ENCODE data around the gene RSKR.
A peak's percentile ranks its signal among the peaks of the same experiment; 100 is the strongest.

The RSKR gene

DNA sequence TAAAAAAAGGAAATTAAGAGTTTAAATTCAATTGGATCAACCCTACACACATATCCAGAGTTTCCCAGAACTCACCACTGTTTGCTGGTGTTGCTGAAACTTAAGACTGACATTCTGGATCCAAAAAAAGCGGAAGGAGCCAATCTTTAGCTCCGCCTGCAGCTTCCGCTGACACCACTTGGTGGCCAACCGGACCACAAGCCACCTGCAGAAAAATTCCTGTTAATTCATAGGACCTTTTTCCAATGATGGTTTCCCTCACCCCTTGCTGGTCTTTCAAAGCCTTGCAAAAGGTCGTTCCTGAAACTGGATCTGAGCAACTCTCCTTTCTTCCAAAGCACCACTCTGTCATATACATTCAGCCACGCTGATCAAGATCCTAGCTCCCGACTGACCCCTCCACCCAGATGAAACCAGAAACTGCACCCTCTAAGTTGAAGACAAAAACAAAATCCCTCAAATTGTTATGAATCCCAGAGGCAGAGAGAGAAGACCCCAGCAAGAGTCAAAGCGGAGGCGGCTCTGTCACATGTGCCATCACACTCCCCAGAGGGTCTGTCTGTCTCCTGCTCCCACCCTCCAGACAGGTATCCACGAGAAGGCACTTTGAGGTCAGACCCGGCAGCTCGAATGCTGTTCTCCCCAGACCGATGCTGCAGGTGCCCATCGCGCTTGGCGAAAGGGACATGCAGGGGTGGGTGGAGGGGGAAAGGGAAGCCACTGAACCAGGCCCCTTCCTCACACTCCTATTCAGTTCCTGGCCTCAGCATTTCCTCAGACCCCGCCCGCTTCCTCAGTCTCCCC lies 30.2 kb upstream of the RSKR start:
- Mint-ChIP-seq H3K4me1 (peaks cover 37% of the 10 kb centered on the region), H3K9me3 (no peaks in the 10 kb centered on the region), H3K4me3 (peak overlapping the region; percentile 92), H3K36me3 (peaks cover 42% of the 10 kb centered on the region), H3K27me3 (no peaks in the 10 kb centered on the region), H3K27ac (peak overlapping the region; percentile 90)
- ATAC-seq, result peak; percentile 27

DNA sequence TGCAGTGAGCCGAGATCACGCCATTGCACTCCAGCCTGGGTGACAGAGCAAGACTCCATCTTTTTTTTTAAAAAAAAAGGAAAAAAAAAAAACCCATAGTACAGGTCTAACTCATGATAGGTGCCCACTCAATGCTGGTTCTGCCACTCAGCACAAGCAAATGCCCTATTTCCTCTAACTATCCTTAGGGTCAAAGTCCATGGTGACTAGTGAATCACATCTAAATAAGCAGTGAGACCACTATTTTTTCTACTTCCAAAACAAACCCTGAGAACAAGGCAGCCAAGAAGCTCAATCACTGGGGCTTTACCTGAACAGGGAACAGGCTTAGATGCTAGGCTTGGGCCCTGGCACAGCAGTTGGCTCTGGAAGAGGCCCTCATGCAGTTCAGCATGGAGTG lies 27.6 kb upstream of the RSKR start:
- ATAC-seq, result no peak
- Mint-ChIP-seq H3K4me3 (no peak overlapping the region), H3K27me3 (no peaks in the 10 kb centered on the region), H3K9me3 (no peaks in the 10 kb centered on the region), H3K27ac (no peak overlapping the region), H3K36me3 (peaks cover 56% of the 10 kb centered on the region), H3K4me1 (peaks cover 48% of the 10 kb centered on the region)

DNA sequence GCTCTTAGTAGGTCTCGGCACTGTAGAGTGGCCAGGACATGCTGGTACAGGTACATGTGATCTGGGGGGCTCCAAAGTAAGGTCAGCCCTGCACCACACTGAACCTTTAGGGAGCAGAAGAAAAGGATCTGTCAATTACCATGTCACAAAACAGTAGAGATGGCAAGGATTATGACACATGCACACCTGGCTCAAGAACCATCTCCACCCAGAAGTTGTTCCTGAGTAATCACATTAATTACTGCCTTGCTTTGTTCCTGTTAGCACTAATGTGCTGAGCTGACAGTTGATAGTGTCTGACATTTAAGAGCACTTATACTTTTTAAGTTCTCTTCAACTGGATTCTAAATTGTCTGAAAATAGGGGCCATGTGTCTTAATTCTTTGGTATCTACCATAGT lies 21.5 kb upstream of the RSKR start:
- peaks cover 93% of the 10 kb centered on the region for H3K36me3 Mint-ChIP-seq
- no peaks in the 10 kb centered on the region for H3K9me3 Mint-ChIP-seq
- ATAC-seq, result no peak
- no peaks in the 10 kb centered on the region for H3K27me3 Mint-ChIP-seq
- H3K4me3 Mint-ChIP-seq, result no peak overlapping the region
- no peak overlapping the region for H3K27ac Mint-ChIP-seq
- peaks cover 36% of the 10 kb centered on the region for H3K4me1 Mint-ChIP-seq

DNA sequence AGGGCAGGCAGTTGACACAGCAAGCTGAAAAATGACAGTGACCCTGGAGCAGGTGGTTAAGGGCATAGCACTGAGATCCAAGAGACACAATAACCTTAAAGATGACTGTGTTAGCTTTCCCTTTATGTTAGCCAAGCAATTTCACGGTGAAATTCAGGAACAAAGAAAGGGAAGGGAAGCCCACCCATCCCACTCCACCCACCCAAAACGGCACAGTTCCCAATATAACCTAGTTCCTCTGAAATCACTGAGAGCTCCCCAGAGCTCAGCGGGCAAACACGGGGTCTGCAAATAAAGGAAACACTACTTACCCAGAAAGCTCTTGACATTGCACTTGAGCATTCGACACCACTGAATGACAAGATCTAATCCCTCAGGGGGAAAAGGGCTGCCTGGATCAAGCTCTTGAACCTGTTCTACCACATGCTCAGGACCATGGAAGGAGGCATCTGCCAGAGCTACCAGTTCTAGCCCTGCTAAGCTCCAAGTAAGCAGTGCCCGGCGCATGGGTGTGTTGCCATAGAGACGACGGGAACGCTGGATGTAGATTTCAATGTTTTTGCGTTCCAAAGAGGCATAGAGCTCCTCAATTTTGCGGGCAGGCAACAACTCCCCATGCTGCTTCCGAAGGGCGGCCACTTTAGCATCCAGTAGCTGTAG lies 20.4 kb upstream of the RSKR start:
- no peak overlapping the region for H3K4me3 Mint-ChIP-seq
- H3K36me3 Mint-ChIP-seq, result peaks cover 83% of the 10 kb centered on the region
- ATAC-seq, result no peak
- no peaks in the 10 kb centered on the region for H3K27me3 Mint-ChIP-seq
- peaks cover 36% of the 10 kb centered on the region for H3K4me1 Mint-ChIP-seq
- H3K9me3 Mint-ChIP-seq, result no peaks in the 10 kb centered on the region
- H3K27ac Mint-ChIP-seq, result no peak overlapping the region

DNA sequence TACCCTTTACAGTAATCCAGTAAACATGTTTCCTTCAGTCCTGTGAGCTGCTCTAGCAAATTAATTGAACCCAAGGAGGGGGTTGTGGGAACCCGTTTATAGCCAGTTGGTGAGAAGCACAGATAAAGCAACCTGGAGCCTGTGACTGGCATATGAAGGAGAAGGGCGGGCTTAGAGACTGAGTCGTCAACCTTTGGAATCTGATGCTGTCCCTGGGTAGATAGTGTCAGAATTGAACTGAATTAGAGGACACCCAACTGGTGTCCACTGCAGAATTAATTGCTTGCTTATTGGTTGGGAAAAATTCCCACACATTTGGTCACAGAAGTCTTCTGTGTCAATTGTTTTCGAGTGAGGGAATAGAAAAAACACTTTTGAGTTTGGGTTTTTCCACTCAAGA lies 12.8 kb upstream of the RSKR start:
- ATAC-seq, result no peak
- Mint-ChIP-seq H3K27ac (peak overlapping the region; percentile 10), H3K36me3 (peaks cover 77% of the 10 kb centered on the region), H3K4me3 (no peak overlapping the region), H3K9me3 (no peaks in the 10 kb centered on the region), H3K4me1 (peaks cover 14% of the 10 kb centered on the region), H3K27me3 (no peaks in the 10 kb centered on the region)

DNA sequence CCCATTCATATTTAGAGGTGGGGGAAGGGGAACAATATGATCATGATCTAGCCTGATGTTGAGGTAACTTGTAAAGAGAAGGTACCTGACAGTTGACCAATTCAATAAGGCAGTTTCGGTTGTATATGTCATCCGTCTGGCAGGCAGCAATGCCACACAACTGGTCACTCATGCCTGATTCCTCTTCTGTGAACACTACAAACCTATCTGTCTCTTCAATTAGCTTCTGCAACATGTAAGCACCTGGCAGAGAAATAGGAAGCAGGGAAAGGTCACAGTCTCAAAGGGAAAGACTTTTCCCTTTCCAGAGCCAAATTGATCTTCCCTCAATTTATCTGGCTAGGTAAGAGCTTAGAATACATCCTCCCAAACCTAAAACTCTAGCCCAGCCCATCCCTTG lies 10.2 kb upstream of the RSKR start:
- Mint-ChIP-seq H3K4me3 (no peak overlapping the region), H3K27me3 (no peaks in the 10 kb centered on the region), H3K4me1 (peaks cover 14% of the 10 kb centered on the region), H3K27ac (no peak overlapping the region), H3K36me3 (peaks cover 92% of the 10 kb centered on the region), H3K9me3 (no peaks in the 10 kb centered on the region)
- ATAC-seq, result no peak

DNA sequence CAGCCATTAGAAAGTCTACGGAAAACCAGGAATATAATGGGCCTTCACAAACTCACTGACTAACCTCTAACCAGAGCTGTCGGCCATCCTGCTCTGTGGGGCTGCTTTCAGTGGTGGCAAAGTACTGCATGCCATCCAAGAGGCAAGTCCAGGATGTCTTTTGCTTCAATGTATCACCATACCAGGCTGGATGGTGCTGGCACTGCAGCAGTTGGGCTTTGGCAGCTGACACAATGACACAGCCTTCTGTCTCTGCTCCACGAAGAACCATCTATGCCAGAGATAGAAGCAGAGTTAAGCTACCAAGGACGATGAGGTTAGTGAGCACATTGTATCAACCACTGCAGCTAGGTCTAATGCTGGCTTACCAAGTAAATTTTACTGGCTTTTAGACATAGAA lies 9.7 kb upstream of the RSKR start:
- ATAC-seq, result no peak
- H3K4me3 Mint-ChIP-seq, result no peak overlapping the region
- H3K36me3 Mint-ChIP-seq, result peaks cover 94% of the 10 kb centered on the region
- peaks cover 14% of the 10 kb centered on the region for H3K4me1 Mint-ChIP-seq
- no peaks in the 10 kb centered on the region for H3K9me3 Mint-ChIP-seq
- H3K27me3 Mint-ChIP-seq, result no peaks in the 10 kb centered on the region
- H3K27ac Mint-ChIP-seq, result no peak overlapping the region

DNA sequence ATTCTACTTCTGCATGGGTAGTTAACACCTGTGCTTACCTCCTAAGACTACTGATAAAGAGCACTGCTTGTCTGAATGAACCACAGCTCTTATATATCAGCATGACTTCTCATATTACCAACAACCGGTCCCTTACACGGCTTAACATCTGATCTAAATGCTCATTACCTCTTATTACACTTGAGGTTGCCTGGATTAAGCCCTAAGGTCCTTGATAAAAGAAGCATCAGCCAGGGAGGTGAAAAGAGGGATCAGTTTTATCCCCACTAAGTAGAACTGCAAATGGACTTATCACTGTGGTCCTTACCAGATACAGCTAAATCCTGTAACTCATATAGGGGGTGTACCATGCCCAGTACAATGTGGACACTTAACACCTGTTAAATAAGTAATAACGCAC lies 8.2 kb upstream of the RSKR start:
- H3K27ac Mint-ChIP-seq, result no peak overlapping the region
- H3K4me1 Mint-ChIP-seq, result peaks cover 14% of the 10 kb centered on the region
- H3K36me3 Mint-ChIP-seq, result peaks cover 87% of the 10 kb centered on the region

DNA sequence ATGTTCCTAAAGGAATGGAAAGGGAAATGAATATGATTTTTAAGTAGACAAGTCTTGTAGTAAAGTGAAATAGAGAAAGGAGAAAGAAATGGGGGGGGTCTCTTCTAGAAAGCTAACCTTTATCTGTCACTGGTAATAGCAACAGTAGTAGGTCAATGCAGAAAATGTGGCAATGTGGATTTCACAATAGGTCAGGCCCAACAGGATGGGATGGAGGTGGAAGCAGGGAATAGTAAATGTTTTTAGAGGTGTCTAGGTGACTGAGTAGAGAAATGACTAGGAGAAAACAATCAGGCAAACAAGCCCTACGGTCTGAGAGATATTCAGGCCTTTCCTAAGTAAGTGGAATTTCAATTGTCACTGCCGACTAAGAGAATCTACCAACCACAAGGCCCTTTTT lies 6.0 kb upstream of the RSKR start:
- no peaks in the 10 kb centered on the region for H3K27me3 Mint-ChIP-seq

More for the DNA sequence above, 8.2 kb upstream of the RSKR start:
- Mint-ChIP-seq H3K9me3 (no peaks in the 10 kb centered on the region), H3K4me3 (no peak overlapping the region), H3K27me3 (no peaks in the 10 kb centered on the region)
- no peak for ATAC-seq

DNA sequence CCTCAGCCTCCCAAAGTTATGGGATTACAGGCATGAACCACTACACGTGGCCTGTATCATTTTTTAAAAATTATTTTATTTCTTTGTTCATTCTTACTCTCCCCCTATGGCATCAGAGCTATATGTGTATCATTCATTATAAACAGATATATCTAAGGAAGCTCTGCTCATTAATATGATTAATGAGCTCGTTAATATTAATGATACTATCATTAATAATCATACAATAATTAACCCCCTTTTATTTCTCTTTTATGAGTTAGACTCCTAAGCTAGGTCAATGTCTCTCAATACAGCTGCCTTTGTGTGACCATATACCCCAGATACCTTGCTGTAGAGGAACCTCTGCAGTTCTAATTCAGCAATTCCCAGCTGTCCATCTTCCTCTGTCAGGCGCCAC lies 4.5 kb upstream of the RSKR start:
- no peak for ATAC-seq
- Mint-ChIP-seq H3K27ac (no peak overlapping the region), H3K36me3 (peaks cover 90% of the 10 kb centered on the region)

More for the DNA sequence above, 6.0 kb upstream of the RSKR start:
- peaks cover 20% of the 10 kb centered on the region for H3K4me1 Mint-ChIP-seq
- peaks cover 89% of the 10 kb centered on the region for H3K36me3 Mint-ChIP-seq
- no peak overlapping the region for H3K4me3 Mint-ChIP-seq
- no peaks in the 10 kb centered on the region for H3K9me3 Mint-ChIP-seq
- no peak for ATAC-seq
- H3K27ac Mint-ChIP-seq, result no peak overlapping the region

DNA sequence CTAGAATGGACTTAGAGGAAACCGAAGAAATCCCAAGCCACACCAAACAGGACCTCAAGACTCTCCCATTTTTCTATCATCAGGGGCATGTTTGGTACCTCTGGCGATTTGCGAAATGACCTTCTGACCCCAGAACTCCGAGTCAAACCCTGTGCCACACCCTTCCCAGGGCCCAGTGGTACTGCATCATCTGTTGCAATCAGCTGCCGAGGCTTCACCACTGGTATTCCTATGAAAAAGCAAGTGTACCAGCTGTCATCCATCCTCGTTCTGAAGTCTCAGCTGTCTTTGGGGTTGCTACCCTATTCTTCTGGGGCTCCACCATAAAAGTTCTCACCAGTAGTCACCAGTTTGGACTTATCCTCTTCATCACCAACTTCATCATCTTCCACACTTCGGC lies 2.3 kb upstream of the RSKR start:
- Mint-ChIP-seq H3K9me3 (no peaks in the 10 kb centered on the region), H3K27me3 (no peaks in the 10 kb centered on the region), H3K36me3 (peaks cover 70% of the 10 kb centered on the region), H3K27ac (peak overlapping the region; percentile 30), H3K4me3 (no peak overlapping the region), H3K4me1 (peaks cover 36% of the 10 kb centered on the region)
- ATAC-seq, result no peak

More for the DNA sequence above, 4.5 kb upstream of the RSKR start:
- H3K27me3 Mint-ChIP-seq, result no peaks in the 10 kb centered on the region
- no peak overlapping the region for H3K4me3 Mint-ChIP-seq
- H3K9me3 Mint-ChIP-seq, result no peaks in the 10 kb centered on the region
- peaks cover 23% of the 10 kb centered on the region for H3K4me1 Mint-ChIP-seq

DNA sequence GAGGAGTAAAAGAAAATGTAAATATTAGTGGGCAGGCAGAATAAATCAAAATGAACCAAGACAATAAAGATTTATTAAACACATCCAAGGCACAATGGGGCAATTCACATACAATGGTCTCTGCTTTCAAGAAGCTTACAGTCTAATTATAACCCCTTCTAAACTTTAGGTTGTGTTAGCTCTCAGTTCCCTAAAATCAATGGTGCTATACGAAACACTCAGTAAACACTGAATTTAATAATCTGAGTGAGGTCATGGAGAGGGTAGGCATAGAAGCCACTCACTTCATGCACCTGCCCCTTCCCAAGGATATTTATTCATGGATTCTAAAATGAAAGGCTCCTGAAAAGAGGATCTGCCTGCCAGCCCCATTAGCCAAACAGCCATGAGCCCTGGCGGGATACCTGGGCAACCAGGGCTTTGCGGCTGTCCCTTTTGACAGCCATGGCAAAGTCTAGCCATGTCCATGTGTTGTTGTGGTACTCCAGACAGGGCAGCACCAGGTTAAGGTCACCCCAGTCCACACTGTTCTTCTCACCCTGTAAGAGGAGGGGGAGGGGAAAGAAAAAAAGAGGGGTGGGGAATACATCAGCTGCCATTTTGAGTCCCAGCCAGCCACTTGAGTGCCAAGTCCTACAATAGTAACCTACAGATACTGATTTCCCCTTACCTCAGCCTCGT lies 1.4 kb upstream of the RSKR start:
- no peaks in the 10 kb centered on the region for H3K27me3 Mint-ChIP-seq
- H3K4me3 Mint-ChIP-seq, result no peak overlapping the region
- peak overlapping the region; percentile 27 for H3K27ac Mint-ChIP-seq
- H3K9me3 Mint-ChIP-seq, result no peaks in the 10 kb centered on the region
- H3K36me3 Mint-ChIP-seq, result peaks cover 66% of the 10 kb centered on the region
- H3K4me1 Mint-ChIP-seq, result peaks cover 36% of the 10 kb centered on the region
- no peak for ATAC-seq

DNA sequence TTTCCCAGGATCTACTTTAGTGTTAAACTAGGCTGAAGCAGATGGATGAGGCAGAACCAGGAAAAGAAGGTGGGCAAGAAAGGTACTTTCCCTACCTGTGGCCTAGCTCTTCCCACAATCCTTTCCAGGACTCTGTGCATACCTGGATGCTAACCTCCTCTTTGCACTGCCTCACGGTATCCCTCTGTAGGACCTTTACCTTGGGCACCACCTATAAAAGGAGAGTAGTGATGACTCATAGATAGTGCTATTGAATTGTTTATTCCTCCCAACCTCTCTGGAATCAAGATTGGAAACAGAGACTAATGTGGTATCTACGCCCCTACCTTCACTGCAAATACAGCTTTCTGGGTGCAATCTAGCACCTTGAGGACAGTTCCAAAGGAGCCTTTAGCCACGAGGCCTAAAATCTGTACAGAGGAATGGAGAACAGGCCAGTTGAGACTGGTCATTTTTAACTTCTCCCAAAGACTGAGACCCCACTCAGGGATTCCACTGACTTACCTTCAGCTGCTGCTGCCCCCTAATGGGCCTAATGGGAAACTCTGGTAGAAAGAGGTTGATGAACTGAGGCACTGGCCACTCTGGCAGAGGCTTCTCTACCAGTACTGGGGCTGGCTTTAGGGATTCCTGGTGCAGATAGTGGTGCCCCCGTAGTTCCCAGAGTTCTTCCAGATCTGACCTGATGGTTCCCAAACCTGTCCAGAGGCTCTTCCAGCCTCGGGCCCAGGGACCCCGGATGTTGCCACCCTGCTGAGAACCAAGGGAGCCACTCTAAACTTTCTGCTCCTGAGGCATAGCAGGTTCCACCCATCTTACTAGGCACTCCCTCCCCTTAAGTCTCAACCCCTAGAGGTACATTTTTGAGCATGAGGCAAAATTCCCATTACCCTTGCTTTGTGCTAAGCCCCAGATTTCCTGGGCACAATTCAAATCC lies 781 bp downstream of the RSKR start:
- Mint-ChIP-seq H3K27ac (peak overlapping the region; percentile 69), H3K9me3 (no peaks in the 10 kb centered on the region), H3K4me3 (no peak overlapping the region), H3K4me1 (peaks cover 36% of the 10 kb centered on the region), H3K36me3 (peaks cover 55% of the 10 kb centered on the region), H3K27me3 (no peaks in the 10 kb centered on the region)
- no peak for ATAC-seq

DNA sequence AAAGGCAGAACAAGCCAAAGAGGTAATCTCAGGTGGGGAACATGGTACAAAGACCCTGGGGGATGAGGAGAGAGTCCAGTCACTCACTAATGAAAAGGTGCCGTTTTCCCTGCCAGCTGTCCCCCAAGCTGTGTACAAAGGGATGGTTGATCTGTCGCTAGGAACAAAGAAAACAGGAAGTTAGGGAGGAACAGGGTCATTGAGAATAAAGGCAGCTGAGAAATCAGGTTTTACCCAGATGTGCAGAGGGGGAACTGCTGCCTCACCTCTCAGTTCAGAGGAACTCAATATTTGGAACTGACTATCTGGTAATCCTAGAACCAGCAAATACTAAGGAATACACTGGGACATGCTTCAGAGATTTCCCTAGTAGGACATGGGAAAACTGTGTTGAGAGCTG lies 1.5 kb downstream of the RSKR start:
- Mint-ChIP-seq H3K36me3 (peaks cover 54% of the 10 kb centered on the region), H3K27ac (peak overlapping the region; percentile 69), H3K4me3 (no peak overlapping the region), H3K4me1 (peaks cover 36% of the 10 kb centered on the region), H3K9me3 (no peaks in the 10 kb centered on the region), H3K27me3 (no peaks in the 10 kb centered on the region)
- no peak for ATAC-seq

DNA sequence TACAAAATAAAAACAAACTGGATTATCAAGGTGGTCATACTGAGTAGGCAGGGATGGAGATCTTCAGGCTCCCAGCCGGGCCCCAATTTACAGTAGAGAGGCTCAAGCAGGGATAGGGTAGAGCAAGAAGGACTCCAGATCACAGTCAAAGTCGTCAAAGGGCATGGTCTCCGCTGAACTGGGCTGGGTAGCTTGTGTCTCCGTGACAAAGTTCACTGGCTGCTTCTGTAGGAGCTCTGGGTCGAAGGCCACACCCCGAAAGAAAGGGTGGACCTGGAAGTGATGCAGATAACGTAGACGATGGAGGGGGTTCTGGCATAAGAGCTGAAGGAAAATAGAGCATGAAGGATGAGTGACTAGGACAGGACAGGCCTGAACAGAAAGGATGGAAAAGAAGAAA lies 3.6 kb downstream of the RSKR start:
- no peaks in the 10 kb centered on the region for H3K27me3 Mint-ChIP-seq
- no peak overlapping the region for H3K4me3 Mint-ChIP-seq
- peaks cover 23% of the 10 kb centered on the region for H3K4me1 Mint-ChIP-seq
- H3K9me3 Mint-ChIP-seq, result no peaks in the 10 kb centered on the region
- no peak for ATAC-seq
- peaks cover 33% of the 10 kb centered on the region for H3K36me3 Mint-ChIP-seq
- H3K27ac Mint-ChIP-seq, result no peak overlapping the region
